MM.1S (cell line): ENCODE measurements around the gene RIPOR3.

Experiments
- DNase-seq: peaks from one replicate; pipeline ENCODE4 v3.0.0-alpha.2; 2015
- H2AFZ ChIP-seq: fragments of 300-600 bp; sonication (generic); 2 replicates; pipeline ENCODE4 v1.6.0; 2016; ENCODE audit warnings: antibody characterized with exemption, low read length
- H3F3A ChIP-seq: fragments of 300-600 bp; sonication (generic); 2 replicates; pipeline ENCODE4 v1.6.1; 2016; ENCODE audit warnings: mild to moderate bottlenecking, antibody characterized with exemption, low read length, moderate library complexity, mixed read lengths; ENCODE audit not compliant: insufficient read depth
- H3K27ac ChIP-seq: fragments of 300-600 bp; sonication (generic); 2 replicates; pipeline ENCODE4 v1.5.1; 2016; ENCODE audit warnings: mild to moderate bottlenecking, low read length
- H3K27me3 ChIP-seq: fragments of 300-600 bp; sonication (generic); replicated peaks from 2 replicates; pipeline ENCODE4 v1.6.0; 2016; ENCODE audit warnings: low read length; ENCODE audit not compliant: insufficient read depth
- H3K36me3 ChIP-seq: fragments of 300-600 bp; sonication (generic); replicated peaks from 2 replicates; pipeline ENCODE4 v1.6.1; 2016; ENCODE audit warnings: mild to moderate bottlenecking, low read length, mixed read lengths; ENCODE audit not compliant: insufficient read depth
- H3K4me1 ChIP-seq: fragments of 300-600 bp; sonication (generic); 2 replicates; pipeline ENCODE4 v1.6.1; 2016; ENCODE audit warnings: low read length, mixed read lengths
- H3K4me2 ChIP-seq: fragments of 300-600 bp; sonication (generic); 2 replicates; pipeline ENCODE4 v1.6.0; 2016; ENCODE audit warnings: low read depth, low read length
- H3K4me3 ChIP-seq: fragments of 300-600 bp; sonication (generic); 2 replicates; pipeline ENCODE4 v1.5.1; 2016; ENCODE audit warnings: low read length, mixed read lengths
- H3K79me2 ChIP-seq: fragments of 300-600 bp; sonication (generic); 2 replicates; pipeline ENCODE4 v1.6.1; 2016; ENCODE audit warnings: mixed run types, low read length, mixed read lengths
- H3K9ac ChIP-seq: fragments of 300-600 bp; sonication (generic); 2 replicates; pipeline ENCODE4 v1.6.1; 2016; ENCODE audit warnings: low read length, mixed read lengths
- H3K9me2 ChIP-seq: fragments of 300-600 bp; sonication (generic); replicated peaks from 2 replicates; pipeline ENCODE4 v1.6.1; 2016; ENCODE audit warnings: mild to moderate bottlenecking, low read length, mixed read lengths; ENCODE audit not compliant: insufficient read depth
- H3K9me3 ChIP-seq: fragments of 300-600 bp; sonication (generic); replicated peaks from 2 replicates; pipeline ENCODE4 v1.6.1; 2016; ENCODE audit warnings: mild to moderate bottlenecking, low read length, mixed read lengths; ENCODE audit not compliant: insufficient read depth
- H4K20me1 ChIP-seq: fragments of 300-600 bp; sonication (generic); 2 replicates; pipeline ENCODE4 v1.6.1; 2016; ENCODE audit warnings: mild to moderate bottlenecking, low read length, moderate library complexity, mixed read lengths; ENCODE audit not compliant: insufficient read depth
- EZH2 ChIP-seq: fragments of 300-600 bp; sonication (generic); optimal IDR thresholded peaks from 2 replicates; pipeline ENCODE3; 2017; ENCODE audit warnings: low read depth, mild to moderate bottlenecking, antibody characterized with exemption, low read length, mixed read lengths
- EZH2phosphoT487 ChIP-seq: fragments of 300-600 bp; sonication (generic); IDR thresholded peaks from 2 replicates; pipeline ENCODE4 v1.6.1; 2018; ENCODE audit warnings: antibody characterized with exemption, low read length
- TF ChIP-seq, protein P1 (sequence below): fragments of 300-600 bp; sonication (generic); IDR thresholded peaks from 2 replicates; pipeline ENCODE4 v1.5.1; 2016; ENCODE audit warnings: antibody characterized with exemption, low read length, mixed read lengths

RIPOR3 gene

DNA sequence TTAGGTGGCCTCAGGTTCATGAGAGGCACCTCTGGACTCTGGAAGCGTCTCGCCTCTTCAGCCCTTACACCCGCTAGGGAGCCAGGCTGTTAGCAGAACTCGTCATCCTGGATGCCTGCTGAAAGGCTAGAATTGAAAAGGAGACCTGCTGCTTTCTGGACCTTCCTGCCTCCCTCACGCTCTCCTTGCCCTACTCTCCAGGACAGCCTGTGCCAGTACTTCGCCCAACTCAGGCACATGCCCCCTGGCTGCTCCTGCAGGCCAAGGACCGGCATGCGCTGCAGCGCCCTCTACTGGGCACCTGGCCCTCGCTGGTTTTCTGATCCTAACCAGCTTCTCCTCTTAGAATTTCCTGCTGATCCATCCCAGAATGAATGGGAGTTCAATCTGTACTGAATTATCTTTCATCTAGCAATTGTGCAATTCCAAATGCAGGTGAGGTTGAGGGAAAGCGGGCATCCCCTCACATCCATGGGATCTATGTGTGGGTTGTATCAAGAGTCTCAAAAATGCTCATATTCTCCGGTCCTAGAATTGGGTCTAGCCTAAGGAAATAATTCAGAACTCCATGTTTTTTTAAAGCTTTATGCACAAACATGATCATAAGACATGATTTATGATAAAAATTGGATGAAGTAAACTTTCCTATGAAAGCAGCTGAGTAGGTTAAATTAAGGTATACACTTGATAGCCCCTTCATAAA is 103.2 kb downstream of the RIPOR3 start:
- no peaks in the 10 kb centered on the region for H3K9me3 ChIP-seq
- H3K27ac ChIP-seq = no peak overlapping the region
- H3K79me2 ChIP-seq = no peaks in the 10 kb centered on the region
- no peaks in the 10 kb centered on the region for H3F3A ChIP-seq
- H2AFZ ChIP-seq = no peak overlapping the region
- no peaks in the 10 kb centered on the region for H3K9me2 ChIP-seq
- no peak overlapping the region for H3K4me3 ChIP-seq
- H4K20me1 ChIP-seq = 0 out of 2 replicates have a peak, but pooled peaks cover 4% of the 10 kb centered on the region
- H3K4me1 ChIP-seq = peaks cover 5% of the 10 kb centered on the region
- no peaks in the 10 kb centered on the region for H3K27me3 ChIP-seq
- H3K4me2 ChIP-seq = no peak overlapping the region
- TF ChIP-seq, protein P1, sequence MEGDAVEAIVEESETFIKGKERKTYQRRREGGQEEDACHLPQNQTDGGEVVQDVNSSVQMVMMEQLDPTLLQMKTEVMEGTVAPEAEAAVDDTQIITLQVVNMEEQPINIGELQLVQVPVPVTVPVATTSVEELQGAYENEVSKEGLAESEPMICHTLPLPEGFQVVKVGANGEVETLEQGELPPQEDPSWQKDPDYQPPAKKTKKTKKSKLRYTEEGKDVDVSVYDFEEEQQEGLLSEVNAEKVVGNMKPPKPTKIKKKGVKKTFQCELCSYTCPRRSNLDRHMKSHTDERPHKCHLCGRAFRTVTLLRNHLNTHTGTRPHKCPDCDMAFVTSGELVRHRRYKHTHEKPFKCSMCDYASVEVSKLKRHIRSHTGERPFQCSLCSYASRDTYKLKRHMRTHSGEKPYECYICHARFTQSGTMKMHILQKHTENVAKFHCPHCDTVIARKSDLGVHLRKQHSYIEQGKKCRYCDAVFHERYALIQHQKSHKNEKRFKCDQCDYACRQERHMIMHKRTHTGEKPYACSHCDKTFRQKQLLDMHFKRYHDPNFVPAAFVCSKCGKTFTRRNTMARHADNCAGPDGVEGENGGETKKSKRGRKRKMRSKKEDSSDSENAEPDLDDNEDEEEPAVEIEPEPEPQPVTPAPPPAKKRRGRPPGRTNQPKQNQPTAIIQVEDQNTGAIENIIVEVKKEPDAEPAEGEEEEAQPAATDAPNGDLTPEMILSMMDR = peak; percentile 98
- TF ChIP-seq EZH2phosphoT487 (no peak), EZH2 (no peak)
- no peak overlapping the region for H3K9ac ChIP-seq
- peak; percentile 40 for DNase-seq
- H3K36me3 ChIP-seq = no peaks in the 10 kb centered on the region

DNA sequence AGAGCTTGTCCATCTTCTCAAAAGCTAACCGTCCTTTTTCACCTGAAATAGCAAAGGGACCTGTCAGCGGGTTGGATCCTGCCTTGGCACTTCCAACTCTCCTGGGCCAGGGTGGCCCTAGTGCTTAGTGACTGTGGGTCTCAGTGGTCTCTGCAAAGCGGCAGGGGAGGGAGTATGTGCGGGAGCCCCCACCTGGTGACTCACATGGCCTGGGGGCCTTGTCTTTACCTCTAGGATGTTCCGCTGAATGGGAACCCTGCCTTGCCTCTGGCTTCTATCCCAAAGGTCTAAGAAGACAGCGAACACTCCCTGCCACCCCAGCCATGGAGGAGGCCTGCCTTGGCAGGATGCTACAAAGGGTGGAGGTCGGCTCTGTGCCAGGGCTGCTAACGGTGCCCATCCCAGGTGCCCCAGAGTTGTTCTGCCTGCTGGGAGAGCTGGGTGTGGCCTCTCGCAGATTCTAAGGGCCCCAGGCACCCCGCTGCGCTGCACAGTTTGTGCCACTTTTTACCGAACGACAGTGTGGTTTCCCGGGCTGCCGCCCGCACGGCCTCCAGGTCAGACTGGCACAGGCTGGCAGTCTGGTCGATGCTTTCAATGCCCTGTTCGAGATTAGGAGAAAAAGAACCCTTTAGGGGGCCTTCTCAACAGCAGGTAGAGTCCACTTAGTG is 103.9 kb downstream of the RIPOR3 start:
- Histone ChIP-seq H3K9me2 (no peaks in the 10 kb centered on the region), H3F3A (no peaks in the 10 kb centered on the region), H3K9me3 (no peaks in the 10 kb centered on the region), H3K79me2 (no peaks in the 10 kb centered on the region), H3K36me3 (peaks cover 3% of the 10 kb centered on the region; the same call in 1 of the 2 replicates), H3K9ac (no peak overlapping the region), H3K27me3 (no peaks in the 10 kb centered on the region), H3K27ac (no peak overlapping the region), H2AFZ (no peak overlapping the region), H3K4me3 (no peak overlapping the region), H4K20me1 (0 out of 2 replicates have a peak, but pooled peaks cover 4% of the 10 kb centered on the region), H3K4me1 (peaks cover 5% of the 10 kb centered on the region), H3K4me2 (no peak overlapping the region)
- TF ChIP-seq EZH2phosphoT487 (no peak), EZH2 (no peak)
- TF ChIP-seq, protein P1 = no peak
- DNase-seq = no peak

DNA sequence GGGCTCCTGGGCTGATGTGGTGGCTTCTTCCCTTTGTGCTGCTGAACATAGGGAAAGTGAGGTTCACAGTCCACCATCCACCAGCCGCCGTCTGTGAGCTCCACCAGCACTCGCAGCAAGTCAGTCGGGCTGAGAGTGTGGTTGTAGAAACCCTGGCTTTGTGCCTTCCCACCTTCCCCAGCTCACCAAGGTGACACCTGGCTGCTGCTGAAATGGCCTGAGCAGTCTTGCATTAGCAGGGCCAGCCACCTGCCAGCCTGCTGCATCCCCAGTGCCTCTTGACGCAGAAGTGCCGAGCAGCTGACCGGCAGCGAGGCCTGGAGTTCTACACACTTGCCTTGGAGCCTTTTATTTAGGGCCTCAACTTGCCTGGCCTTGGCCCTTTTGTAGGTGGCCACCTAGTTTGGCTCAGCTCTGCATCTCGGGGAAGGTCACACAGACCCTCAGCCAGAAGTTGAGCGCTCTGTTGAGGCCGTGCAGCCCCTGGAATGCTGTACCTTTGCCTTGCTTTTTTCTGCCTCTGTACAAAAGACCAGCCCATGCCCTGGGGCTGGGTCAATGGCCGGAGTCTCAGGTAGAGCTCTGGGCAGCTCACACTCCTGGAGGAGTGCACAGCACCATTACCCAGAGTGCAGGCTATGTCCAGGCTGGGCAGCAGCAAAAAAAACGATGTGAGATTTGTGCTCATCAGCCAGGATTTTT is 104.7 kb downstream of the RIPOR3 start:
- Histone ChIP-seq H2AFZ (no peak overlapping the region), H4K20me1 (0 out of 2 replicates have a peak, but pooled peaks cover 4% of the 10 kb centered on the region), H3K27ac (no peak overlapping the region), H3K79me2 (no peaks in the 10 kb centered on the region), H3K4me2 (no peak overlapping the region), H3K27me3 (no peaks in the 10 kb centered on the region), H3K9me2 (no peaks in the 10 kb centered on the region), H3K4me1 (peaks cover 5% of the 10 kb centered on the region), H3K36me3 (peaks cover 3% of the 10 kb centered on the region; the same call in 1 of the 2 replicates), H3K9me3 (no peaks in the 10 kb centered on the region), H3K4me3 (no peak overlapping the region), H3F3A (no peaks in the 10 kb centered on the region), H3K9ac (no peak overlapping the region)
- no peak for DNase-seq
- TF ChIP-seq EZH2phosphoT487 (no peak), EZH2 (no peak)
- TF ChIP-seq, protein P1 = no peak
